GM23338 (cell line): ENCODE measurements around the gene PPP2R5C.

Experiments
- CREB1 ChIP-seq: fragments of 250-450 bp; sonication (Bioruptor Pico); IDR thresholded peaks from 2 replicates; pipeline ENCODE4 v1.5.0; 2020; ENCODE audit warnings: low read depth, mild to moderate bottlenecking, moderate library complexity
- TF ChIP-seq, protein P1 (sequence below), 2 experiments: fragments of 200-600 bp in 1 of 2; sonication (generic) in 1 of 2; conservative IDR thresholded peaks; 2 replicates each; pipeline versions ENCODE4 v1.5.1 to v1.6.1; 2016 to 2017; ENCODE audit warnings: antibody characterized with exemption in 2 of 2, low read depth in 2 of 2, mild to moderate bottlenecking in 2 of 2, moderate library complexity in 1 of 2

- TF ChIP-seq, protein P1, sequence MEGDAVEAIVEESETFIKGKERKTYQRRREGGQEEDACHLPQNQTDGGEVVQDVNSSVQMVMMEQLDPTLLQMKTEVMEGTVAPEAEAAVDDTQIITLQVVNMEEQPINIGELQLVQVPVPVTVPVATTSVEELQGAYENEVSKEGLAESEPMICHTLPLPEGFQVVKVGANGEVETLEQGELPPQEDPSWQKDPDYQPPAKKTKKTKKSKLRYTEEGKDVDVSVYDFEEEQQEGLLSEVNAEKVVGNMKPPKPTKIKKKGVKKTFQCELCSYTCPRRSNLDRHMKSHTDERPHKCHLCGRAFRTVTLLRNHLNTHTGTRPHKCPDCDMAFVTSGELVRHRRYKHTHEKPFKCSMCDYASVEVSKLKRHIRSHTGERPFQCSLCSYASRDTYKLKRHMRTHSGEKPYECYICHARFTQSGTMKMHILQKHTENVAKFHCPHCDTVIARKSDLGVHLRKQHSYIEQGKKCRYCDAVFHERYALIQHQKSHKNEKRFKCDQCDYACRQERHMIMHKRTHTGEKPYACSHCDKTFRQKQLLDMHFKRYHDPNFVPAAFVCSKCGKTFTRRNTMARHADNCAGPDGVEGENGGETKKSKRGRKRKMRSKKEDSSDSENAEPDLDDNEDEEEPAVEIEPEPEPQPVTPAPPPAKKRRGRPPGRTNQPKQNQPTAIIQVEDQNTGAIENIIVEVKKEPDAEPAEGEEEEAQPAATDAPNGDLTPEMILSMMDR (conservative IDR thresholded peaks at IDR 0.05; ENCODE audit: low read depth in 2 of 2), result no peak
- no peak for TF ChIP-seq CREB1 (CRISPR knock-in tag)
These were observed 32.1 kb upstream of the PPP2R5C start for GRCh38 chr14:101729382-101729781.
